K562 (cell line): ENCODE measurements around the gene RSPRY1. TPM values are rescaled to one million over a fixed set of nuclear protein-coding genes. Genes with fewer than 3 reads are reported as not detected.

Experiments
- FOXM1 ChIP-seq, 2 experiments: fragments of 450-650 bp in 1 of 2; sonication (generic) in 1 of 2; formaldehyde crosslinking in 1 of 2; IDR thresholded peaks; 2 replicates each; pipeline versions ENCODE4 v1.6.1 to v1.9.0; 2017 to 2022; ENCODE audit warnings: low read depth in 2 of 2, mild to moderate bottlenecking in 2 of 2, missing genetic modification reagents in 1 of 2, moderate library complexity in 1 of 2
- HLTF ChIP-seq: fragments of 450-650 bp; IDR thresholded peaks from 2 replicates; pipeline ENCODE4 v1.6.1; 2016
- HSF4 ChIP-seq: fragments of 250-450 bp; sonication (Bioruptor Pico); IDR thresholded peaks from 2 replicates; pipeline ENCODE4 v2.1.2; 2022; ENCODE audit warnings: mild to moderate bottlenecking, moderate library complexity, borderline replicate concordance
- MEF2A ChIP-seq: IDR thresholded peaks from 2 replicates; pipeline ENCODE4 v1.6.1; 2011; ENCODE audit warnings: low read depth, mild to moderate bottlenecking, low read length, moderate library complexity; ENCODE audit not compliant: control insufficient read depth
- PHF8 ChIP-seq: fragments of 200-600 bp; sonication (generic); IDR thresholded peaks from 2 replicates; pipeline ENCODE4 v1.6.1; 2012; ENCODE audit warnings: mixed run types, mild to moderate bottlenecking, inconsistent platforms, low read length, moderate library complexity, borderline replicate concordance
- POLR2B ChIP-seq: fragments of 450-650 bp; IDR thresholded peaks from 2 replicates; pipeline ENCODE4 v1.6.1; 2018; ENCODE audit warnings: low read depth; ENCODE audit not compliant: partially characterized antibody
- TAF1 ChIP-seq: IDR thresholded peaks from 2 replicates; pipeline ENCODE4 v1.6.1; 2011; ENCODE audit warnings: mild to moderate bottlenecking, low read length, moderate library complexity; ENCODE audit not compliant: insufficient read depth, control insufficient read depth, severe bottlenecking; ENCODE audit errors: extremely low read depth
- ZNF263 ChIP-seq: sonication (generic); formaldehyde crosslinking; IDR thresholded peaks from 2 replicates; pipeline ENCODE4 v1.8.0; 2022; ENCODE audit warnings: mild to moderate bottlenecking, missing genetic modification reagents, borderline replicate concordance
- polyA plus RNA-seq, 8 experiments: library from polyadenylated mRNA; depleted of rRNA in 4 of 8; stranded (reverse) in 5 of 8; unstranded in 3 of 8; fragments of >200 nt; fragmentation: Nextera tagmentation in 2 of 8; fragmentation: Illumina TruSeq in 1 of 8; extraction: Ambion mirVana in 2 of 8; extraction: Trizol in 1 of 8; gene quantifications; 2 replicates each; pipeline versions ENCODE4 v1.2.1 to v1.2.3, GENCODE V29; 2011 to 2014; ENCODE audit warnings: inconsistent platforms in 1 of 8, missing spikeins in 1 of 8
- total RNA-seq, 7 experiments: library from RNA; depleted of rRNA in 6 of 7; stranded (reverse); fragments of >200 nt in 6 of 7; fragmentation: Illumina TruSeq in 2 of 7; extraction: Trizol in 2 of 7; gene quantifications; 2 replicates each; pipeline versions ENCODE4 v1.2.1 to v1.2.3, GENCODE V29; 2011 to 2021; ENCODE audit warnings: low replicate concordance in 1 of 7
- TF ChIP-seq, protein P1 (sequence below): fragments of 250-450 bp; sonication (Bioruptor Pico); IDR thresholded peaks from 2 replicates; pipeline ENCODE4 v1.9.0; 2021; ENCODE audit warnings: mild to moderate bottlenecking, inconsistent platforms
- TF ChIP-seq, protein P2 (sequence below): fragments of 450-650 bp; IDR thresholded peaks from 2 replicates; pipeline ENCODE4 v1.6.1; 2016; ENCODE audit warnings: mild to moderate bottlenecking, moderate library complexity
- TF ChIP-seq, protein P3 (sequence below): IDR thresholded peaks from 2 replicates; pipeline ENCODE4 v1.6.1; 2014; ENCODE audit warnings: antibody characterized with exemption

The RSPRY1 gene
- total and polyA plus RNA-seq, 9 of the 15 experiments (the other 6 are each of a cell fraction or from before 2014, with no cell fraction given), result 10.2 to 27.8 (median 20.8) TPM

DNA sequence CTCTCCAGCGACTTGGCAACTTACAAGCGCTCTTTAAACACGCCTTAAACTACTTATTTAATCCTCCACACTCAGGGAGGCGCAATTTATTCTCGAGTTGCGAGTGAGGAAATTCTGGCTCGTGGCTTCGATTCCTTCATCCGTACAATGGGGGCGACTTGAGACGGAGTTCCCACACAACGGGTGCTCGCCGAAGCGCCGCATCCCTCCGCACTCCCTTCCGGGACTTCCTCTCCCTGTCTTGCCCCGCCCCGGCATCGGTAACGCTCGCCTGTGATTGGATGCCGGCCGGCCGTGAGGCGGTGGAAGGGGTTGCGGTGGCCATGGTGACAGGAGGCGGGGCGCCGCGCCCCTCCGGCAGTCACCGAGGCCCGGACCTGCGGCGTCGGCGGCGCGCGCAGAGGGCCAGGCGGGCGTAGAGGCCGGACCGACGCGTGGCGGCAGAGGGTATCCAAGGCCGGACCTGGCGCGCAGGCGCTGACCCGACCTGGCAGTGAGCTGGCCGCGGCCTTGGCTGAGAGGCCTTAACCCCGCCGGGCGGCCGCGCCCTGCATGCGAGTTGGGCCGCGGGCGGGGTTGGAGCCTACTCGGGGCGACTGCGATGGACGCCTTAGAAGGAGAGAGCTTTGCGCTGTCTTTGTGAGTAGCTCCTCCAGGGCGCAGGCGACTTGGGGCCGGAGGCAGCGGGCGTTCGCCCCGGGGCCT lies 58.8 kb downstream of the RSPRY1 start, which contains the start of gene ARL2BP (continued):
- TF ChIP-seq HSF4 (CRISPR knock-in tag) (no peak), HLTF (no peak), FOXM1 (IDR thresholded peaks at IDR 0.05; ENCODE audit: low read depth) (no peak), FOXM1 (CRISPR knock-in tag; IDR thresholded peaks at IDR 0.05; ENCODE audit: low read depth) (no peak), MEF2A (no peak), PHF8 (peak; percentile 94), ZNF263 (CRISPR knock-in tag) (peak; percentile 83; the same call in 1 of the 2 replicates), POLR2B (peak; percentile 56), TAF1 (peak; percentile 59)
- TF ChIP-seq, protein P1, sequence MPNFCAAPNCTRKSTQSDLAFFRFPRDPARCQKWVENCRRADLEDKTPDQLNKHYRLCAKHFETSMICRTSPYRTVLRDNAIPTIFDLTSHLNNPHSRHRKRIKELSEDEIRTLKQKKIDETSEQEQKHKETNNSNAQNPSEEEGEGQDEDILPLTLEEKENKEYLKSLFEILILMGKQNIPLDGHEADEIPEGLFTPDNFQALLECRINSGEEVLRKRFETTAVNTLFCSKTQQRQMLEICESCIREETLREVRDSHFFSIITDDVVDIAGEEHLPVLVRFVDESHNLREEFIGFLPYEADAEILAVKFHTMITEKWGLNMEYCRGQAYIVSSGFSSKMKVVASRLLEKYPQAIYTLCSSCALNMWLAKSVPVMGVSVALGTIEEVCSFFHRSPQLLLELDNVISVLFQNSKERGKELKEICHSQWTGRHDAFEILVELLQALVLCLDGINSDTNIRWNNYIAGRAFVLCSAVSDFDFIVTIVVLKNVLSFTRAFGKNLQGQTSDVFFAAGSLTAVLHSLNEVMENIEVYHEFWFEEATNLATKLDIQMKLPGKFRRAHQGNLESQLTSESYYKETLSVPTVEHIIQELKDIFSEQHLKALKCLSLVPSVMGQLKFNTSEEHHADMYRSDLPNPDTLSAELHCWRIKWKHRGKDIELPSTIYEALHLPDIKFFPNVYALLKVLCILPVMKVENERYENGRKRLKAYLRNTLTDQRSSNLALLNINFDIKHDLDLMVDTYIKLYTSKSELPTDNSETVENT, result no peak; the same call in 1 of the 2 replicates
- TF ChIP-seq, protein P2, sequence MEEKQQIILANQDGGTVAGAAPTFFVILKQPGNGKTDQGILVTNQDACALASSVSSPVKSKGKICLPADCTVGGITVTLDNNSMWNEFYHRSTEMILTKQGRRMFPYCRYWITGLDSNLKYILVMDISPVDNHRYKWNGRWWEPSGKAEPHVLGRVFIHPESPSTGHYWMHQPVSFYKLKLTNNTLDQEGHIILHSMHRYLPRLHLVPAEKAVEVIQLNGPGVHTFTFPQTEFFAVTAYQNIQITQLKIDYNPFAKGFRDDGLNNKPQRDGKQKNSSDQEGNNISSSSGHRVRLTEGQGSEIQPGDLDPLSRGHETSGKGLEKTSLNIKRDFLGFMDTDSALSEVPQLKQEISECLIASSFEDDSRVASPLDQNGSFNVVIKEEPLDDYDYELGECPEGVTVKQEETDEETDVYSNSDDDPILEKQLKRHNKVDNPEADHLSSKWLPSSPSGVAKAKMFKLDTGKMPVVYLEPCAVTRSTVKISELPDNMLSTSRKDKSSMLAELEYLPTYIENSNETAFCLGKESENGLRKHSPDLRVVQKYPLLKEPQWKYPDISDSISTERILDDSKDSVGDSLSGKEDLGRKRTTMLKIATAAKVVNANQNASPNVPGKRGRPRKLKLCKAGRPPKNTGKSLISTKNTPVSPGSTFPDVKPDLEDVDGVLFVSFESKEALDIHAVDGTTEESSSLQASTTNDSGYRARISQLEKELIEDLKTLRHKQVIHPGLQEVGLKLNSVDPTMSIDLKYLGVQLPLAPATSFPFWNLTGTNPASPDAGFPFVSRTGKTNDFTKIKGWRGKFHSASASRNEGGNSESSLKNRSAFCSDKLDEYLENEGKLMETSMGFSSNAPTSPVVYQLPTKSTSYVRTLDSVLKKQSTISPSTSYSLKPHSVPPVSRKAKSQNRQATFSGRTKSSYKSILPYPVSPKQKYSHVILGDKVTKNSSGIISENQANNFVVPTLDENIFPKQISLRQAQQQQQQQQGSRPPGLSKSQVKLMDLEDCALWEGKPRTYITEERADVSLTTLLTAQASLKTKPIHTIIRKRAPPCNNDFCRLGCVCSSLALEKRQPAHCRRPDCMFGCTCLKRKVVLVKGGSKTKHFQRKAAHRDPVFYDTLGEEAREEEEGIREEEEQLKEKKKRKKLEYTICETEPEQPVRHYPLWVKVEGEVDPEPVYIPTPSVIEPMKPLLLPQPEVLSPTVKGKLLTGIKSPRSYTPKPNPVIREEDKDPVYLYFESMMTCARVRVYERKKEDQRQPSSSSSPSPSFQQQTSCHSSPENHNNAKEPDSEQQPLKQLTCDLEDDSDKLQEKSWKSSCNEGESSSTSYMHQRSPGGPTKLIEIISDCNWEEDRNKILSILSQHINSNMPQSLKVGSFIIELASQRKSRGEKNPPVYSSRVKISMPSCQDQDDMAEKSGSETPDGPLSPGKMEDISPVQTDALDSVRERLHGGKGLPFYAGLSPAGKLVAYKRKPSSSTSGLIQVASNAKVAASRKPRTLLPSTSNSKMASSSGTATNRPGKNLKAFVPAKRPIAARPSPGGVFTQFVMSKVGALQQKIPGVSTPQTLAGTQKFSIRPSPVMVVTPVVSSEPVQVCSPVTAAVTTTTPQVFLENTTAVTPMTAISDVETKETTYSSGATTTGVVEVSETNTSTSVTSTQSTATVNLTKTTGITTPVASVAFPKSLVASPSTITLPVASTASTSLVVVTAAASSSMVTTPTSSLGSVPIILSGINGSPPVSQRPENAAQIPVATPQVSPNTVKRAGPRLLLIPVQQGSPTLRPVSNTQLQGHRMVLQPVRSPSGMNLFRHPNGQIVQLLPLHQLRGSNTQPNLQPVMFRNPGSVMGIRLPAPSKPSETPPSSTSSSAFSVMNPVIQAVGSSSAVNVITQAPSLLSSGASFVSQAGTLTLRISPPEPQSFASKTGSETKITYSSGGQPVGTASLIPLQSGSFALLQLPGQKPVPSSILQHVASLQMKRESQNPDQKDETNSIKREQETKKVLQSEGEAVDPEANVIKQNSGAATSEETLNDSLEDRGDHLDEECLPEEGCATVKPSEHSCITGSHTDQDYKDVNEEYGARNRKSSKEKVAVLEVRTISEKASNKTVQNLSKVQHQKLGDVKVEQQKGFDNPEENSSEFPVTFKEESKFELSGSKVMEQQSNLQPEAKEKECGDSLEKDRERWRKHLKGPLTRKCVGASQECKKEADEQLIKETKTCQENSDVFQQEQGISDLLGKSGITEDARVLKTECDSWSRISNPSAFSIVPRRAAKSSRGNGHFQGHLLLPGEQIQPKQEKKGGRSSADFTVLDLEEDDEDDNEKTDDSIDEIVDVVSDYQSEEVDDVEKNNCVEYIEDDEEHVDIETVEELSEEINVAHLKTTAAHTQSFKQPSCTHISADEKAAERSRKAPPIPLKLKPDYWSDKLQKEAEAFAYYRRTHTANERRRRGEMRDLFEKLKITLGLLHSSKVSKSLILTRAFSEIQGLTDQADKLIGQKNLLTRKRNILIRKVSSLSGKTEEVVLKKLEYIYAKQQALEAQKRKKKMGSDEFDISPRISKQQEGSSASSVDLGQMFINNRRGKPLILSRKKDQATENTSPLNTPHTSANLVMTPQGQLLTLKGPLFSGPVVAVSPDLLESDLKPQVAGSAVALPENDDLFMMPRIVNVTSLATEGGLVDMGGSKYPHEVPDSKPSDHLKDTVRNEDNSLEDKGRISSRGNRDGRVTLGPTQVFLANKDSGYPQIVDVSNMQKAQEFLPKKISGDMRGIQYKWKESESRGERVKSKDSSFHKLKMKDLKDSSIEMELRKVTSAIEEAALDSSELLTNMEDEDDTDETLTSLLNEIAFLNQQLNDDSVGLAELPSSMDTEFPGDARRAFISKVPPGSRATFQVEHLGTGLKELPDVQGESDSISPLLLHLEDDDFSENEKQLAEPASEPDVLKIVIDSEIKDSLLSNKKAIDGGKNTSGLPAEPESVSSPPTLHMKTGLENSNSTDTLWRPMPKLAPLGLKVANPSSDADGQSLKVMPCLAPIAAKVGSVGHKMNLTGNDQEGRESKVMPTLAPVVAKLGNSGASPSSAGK, result peak; percentile 53; the same call in 1 of the 2 replicates
- TF ChIP-seq, protein P3, sequence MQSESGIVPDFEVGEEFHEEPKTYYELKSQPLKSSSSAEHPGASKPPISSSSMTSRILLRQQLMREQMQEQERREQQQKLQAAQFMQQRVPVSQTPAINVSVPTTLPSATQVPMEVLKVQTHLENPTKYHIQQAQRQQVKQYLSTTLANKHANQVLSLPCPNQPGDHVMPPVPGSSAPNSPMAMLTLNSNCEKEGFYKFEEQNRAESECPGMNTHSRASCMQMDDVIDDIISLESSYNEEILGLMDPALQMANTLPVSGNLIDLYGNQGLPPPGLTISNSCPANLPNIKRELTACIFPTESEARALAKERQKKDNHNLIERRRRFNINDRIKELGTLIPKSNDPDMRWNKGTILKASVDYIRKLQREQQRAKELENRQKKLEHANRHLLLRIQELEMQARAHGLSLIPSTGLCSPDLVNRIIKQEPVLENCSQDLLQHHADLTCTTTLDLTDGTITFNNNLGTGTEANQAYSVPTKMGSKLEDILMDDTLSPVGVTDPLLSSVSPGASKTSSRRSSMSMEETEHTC, result no peak
